T-helper 22 cell (primary cell): ENCODE data around the gene ARID1B.

Source experiments
- DNase-seq: peaks from one replicate; pipeline ENCODE4 v3.0.0-alpha.2; 2020; ENCODE audit warnings: low read depth

The ARID1B gene

DNA sequence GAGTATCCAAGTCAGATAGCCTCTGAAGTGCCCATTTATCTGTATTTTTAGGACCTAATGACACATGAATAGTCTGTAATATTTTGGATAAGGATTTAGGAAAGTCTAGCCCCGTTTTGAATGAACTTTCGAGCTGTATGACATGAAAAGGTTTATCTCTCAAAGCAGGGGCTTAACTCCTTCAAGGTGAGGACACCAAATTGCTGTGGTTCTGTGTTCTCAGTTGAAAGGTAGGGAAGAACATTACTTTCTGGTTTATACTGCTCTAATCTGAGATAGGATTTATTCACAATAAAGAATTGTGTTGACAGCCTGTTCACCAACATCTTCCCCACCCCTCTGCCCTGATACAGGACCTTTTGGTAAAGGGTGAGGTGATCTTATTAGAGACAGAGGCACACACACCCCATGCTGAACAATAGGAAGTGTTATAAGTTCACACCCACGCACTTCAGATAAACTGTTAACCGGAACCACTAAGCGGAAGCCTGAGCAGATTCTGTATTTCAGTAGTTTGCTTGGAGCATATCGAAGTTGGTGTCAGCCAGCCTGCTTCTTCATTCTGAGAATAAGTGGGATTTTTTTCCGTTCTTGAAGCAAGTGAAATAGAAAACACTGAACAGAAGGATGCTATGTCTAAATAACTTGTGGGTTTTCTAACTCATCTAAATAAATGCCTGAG lies 322.9 kb downstream of the ARID1B start:
- DNase-seq, result no peak

DNA sequence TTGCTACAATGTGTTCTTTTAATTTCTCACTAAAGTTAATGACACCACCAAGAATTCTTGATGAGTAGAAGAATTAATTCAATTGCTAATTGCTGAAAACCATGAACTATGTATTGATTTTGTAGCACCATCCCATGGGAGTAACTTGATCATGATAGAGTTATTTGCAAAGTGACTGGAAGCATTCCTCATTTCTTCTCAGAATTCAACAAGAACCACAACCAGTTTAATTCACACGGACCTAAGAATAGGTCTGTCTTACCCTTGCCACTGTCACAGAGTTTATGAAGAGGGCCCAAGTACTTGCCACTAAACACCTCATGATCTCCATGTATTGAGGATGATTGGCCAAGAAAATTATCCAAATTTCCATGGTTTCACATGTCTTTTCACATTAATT lies 324.0 kb downstream of the ARID1B start:
- no peak for DNase-seq

DNA sequence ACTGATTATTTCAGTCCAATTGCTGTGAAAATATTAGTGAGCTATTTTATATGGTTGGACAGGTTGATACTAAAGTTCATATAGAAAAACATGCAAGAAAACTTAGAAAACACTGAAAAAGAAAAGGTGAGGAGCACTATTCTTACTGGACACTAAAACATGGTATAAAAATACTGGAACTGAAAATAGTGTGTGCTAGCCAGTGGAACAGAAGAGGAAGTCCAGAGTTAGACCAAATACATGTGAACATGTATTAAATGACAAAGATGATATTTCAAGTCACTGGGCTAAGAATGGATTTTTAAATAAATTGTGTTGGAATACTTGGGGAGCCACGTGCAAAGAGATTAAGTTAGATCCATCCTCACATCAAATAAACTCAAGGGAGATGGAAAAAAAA lies 327.6 kb downstream of the ARID1B start:
- no peak for DNase-seq

DNA sequence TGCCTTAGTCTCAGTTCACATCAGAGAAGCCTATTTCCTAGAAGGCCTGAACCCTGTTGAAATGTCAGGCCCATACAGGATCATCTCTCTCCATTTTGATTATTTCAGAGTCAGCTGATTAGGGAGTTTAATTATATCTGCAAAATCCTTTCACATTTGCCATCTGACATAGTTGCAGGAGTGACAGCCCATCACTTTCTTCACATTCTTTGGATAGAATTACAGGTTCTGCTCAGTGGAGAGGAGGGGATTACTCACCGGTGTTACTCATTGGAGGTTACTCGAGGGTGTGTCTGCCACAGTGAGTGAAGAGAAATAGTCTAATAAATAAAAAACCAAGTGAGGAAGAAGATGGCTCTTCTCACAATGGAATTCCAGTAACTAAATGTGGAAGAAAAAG lies 329.3 kb downstream of the ARID1B start:
- no peak for DNase-seq

DNA sequence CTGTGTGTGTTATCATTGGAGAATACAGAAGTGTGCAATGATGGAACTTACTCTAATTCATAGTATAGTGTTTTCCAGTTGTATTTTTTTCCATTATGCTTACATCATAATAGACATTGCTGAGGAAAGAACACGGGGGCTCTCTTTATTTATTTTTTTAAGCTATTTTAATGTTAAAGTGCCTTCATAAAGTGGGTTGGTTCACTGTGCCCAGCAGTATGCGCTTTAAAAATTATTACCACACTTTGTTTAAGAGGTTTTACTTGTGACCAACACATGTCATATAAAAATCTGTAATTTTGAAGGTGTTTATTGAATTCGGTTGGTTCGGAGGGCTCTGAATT lies 330.4 kb downstream of the ARID1B start:
- no peak for DNase-seq

DNA sequence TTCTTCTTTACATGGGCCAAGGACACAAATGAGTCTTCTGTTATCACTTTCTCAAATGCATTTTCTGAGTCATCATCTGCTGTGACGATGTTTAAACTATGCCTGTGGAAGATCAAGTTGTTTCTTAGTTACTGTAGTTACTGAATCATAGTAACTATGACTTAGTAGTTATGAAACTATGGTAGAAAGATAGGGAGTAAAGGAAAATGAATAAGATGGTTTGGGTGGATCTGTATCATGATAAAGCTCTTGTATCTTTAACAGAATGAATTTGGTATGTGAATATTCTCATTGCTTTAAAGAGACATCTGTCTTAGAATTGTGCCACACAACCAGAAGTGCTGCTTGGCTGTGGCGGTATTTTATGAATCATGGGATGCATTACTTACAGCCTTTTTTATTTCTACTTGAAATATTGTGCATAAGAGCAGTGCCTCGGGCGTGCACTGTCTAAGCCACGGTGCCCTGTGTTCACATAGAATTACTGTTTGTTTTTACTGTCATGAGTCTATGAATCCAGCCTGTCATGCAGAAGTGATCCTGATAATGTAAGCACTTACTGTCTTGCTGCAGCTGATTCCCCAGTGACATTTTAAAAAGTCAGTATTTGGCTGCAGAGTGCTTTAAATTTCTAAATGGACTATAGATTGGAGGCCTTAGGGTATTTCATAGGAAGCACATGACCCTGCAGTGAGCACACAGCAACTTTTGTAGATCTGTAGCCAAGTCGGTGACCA lies 330.9 kb downstream of the ARID1B start:
- no peak for DNase-seq

DNA sequence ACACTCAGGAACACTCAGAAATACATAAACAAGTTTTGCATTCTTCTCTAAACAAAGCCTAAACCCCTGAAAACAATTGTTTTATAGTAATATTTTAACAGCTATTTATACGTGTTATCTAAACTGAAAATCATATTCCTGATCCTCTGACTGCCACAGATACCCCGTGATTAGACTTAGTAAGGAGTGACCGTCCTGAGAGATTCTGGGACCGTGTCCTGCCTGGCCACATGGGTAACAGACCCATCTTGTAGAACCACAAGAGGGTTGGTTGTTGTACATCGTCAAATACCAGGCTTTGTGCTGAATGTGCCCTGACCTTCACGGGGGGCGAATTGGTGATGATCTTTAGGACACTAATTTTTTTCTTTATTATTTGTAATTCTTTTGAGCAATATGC lies 331.7 kb downstream of the ARID1B start:
- no peak for DNase-seq

DNA sequence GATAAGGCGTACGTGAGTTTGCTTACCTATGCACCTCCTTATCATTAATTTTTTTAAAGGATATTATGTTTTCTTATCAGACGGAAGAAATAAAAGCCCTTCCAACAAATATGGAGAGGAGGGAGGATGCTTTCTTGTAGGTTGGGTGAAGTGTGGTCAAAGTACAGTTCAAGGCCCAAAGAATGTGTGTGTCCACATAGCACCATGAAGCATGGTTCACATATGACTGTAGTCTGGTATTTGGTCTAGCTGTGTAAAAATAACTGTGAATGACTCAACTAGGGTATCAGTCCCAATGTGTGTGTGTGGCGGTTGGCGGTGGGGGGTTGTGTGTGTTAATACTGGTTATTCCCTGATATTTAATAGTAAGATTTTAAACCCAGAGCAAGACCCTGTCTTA lies 333.4 kb downstream of the ARID1B start:
- no peak for DNase-seq

DNA sequence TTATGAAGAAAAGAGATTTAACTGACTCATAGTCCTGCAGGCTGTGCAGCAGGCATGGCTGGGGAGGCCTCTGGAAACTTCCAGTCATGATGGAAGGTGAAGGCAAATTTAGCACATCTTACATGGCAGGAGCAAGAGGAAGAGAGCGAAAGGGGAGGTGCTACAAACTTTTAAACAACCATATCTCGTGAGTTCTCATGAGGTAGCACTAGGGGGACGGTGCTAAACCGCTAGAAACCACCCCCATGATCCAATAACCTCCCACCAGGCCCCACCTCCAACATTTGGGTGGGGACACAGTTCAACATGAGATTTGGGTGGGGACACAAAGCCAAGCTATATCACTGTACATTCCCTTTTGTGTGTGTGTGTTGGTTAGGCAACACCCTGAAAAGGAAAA lies 336.2 kb downstream of the ARID1B start:
- DNase-seq, result no peak

DNA sequence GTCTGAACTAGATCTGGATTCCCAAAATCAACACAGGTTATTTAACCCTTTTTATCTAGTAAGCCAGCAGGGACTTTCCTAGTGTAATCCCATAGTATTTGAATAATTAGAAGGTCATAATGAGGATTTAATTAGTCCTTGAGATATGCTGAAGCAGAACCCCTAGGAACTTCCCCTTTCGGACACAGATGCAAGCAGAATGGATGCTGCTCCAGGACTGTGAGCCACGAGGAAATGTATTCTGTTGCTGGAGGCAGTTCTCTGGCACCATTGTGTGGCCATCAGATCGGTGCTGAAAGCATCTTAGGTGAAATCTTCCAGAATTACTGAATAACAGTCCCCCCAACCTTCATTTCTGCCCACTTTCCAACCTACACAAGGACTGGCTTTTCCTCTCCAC lies 339.2 kb downstream of the ARID1B start:
- no peak for DNase-seq

DNA sequence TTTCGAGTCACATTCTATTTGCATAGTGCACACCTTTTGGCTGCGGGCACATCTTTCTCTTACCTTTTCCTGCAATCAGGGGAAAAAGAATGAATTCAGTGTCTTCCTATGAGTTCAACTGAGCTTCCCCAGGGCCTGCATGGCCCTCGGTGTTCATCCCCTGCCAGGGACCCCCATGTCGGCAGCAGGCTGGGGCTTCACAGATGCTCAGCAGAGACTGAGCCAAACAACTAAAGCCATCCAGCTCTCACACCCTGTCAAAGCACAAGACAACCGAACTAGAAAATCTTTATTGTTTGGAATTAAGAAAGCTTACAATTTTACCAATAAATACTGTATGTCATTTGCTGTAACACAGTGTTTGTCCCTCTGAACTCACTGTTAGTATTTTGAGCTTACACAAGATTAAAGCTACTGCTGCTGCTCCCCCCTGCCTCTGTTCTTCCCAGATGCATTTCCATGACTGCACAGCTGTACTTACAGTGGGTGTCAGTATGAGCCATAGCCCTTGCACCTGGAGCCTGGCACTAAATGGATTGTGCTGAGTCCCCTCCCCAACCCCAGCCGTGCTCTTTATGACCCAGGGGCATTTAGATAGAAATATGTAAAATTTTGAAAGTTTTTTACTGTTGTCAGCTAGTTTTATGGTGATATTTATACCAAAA lies 340.4 kb downstream of the ARID1B start:
- no peak for DNase-seq

DNA sequence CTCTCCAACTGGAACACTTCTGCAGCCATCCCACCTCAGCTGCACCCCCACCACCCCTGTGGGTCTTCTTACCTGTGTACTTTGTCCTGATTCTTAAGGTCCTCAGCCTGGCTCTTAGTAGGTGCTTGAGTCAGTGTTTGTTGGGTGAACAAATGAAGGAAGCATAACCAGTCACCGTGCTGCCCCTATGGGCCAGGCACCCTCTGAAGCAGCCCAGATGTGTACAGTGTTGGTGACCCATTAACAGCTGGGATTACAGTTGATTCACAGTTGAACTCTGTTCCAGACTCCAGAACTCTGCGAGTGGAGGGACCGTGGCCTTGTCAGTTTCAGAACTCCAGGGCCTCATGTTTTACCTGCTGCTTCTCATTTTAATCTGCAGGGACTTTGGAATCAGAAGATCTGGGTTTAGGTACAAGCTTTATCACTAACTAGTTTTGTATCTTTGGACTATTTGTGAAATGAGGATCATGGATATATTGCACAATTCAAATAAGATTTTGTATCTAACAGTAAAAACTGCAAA lies 342.4 kb downstream of the ARID1B start:
- DNase-seq, result no peak

DNA sequence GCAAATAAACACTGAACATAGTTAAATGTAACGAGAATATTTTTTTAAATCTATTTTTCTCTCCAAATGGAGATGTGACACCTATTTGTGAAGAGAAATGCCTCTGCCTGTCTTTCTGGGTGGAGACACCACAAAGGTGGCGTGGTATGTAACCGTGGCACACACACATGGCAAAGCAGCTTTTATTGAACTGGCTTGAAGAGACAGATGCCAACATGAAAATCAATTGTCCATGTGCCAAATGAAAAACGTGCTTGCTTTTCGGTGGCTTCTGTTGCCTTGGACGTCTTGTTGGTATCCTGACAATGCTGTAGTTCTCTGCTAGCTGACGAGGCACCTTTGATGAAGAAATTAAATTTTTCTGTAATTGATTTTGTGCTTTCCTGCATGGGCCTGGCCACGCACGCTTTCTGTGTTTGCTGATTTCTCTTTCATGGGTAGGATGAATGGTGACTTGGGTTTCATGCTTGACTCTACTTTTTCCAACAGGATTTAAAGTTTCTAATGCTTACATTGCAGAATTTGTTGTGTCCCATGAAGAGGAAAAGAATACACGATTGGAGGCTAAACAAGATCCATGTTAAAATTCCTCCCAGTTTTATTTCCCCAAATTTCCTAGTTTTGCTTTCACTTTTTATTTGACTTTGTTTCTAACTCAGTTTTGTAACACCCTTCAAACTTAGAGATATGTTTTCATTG lies 343.5 kb downstream of the ARID1B start:
- no peak for DNase-seq

DNA sequence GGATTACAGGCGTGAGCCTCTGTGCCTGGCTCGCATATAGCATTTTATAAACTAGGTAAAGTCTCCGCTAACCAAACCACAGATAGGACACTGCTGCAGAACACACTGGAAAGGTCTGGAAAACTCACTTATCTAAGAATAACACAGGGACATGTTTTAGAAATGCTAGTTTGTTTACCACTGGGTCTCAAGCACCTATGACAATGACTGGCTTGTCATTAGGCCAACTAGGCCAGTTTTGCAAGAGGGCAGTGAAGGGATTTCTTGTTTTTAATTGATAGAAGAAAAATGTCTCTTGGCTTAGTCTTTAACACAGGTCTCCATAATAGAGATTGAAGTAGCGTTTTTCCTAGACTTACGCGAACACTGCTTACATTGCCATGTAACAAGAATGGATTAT lies 344.7 kb downstream of the ARID1B start:
- no peak for DNase-seq

DNA sequence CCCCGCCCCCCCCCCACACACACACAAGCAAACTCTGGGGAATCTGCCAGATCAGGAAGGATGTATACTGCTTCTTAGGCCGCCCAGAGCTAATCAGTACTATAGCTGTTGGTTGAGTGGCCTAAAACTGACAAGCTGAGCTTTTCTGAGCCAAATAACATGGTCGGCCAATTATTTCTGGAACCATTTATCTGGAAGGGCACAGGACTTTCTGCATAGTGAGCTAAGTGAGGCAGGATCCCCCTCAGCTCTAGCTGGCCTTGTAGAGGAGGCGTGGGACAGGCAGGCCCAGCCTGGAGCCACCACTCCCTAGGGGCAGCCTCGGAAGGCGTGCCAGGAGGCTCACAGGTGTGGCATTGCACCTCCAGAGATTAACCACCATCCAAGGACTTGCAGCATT lies 346.1 kb downstream of the ARID1B start:
- no peak for DNase-seq

DNA sequence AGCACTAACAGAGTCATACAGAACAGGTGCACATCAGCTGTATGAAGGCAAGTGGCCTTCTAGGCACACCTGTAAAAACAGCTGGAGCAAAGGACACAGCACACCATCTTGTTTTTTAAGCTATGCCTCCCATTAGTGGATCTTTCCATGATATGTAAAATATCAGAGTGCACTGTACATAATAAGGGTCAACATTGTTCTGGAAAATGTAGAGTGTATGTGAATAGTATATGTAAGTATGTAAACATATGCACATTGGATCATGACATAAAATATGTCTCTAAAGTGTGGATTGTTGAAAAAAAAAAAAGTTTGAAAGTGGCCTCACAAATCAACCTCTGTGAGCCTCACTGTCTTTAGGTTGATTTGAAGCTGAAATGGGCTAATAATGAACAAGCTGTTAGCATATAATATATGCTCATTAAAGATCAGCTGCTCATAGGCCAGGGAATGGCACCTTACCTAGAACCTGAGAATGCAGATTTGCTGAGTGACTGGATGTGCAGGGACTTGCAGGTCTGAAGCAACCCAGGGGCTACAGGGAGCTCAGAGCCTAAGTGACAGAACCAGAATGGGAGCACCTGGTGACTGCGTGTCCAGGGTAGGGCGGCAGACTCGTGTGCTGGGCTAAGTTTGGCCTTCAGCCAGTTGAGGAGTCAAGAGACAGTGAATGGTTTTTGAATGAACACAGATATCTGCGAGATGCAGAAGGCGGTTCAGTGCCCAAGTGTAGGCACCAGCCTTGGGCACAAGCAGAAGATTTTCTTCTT lies 347.5 kb downstream of the ARID1B start:
- no peak for DNase-seq

DNA sequence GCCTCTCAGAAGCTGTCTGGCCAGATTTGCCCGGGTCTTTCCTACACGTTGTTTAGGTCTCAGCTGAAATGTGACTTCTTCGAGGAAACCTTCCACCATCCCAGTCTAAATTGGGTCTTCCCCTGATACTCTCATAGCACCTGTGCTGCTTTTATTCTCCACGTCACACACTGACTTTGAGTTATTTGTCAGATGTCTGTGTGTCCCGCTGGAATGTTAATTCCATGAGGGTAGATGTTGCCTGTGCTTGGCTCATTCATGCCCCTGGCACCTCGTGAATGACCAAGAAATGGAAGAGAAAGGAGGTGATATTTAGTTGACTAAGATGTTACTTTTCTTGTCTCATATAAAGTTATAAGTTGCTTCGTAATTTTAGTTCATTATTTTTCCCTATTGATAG lies 348.4 kb downstream of the ARID1B start:
- DNase-seq, result no peak

DNA sequence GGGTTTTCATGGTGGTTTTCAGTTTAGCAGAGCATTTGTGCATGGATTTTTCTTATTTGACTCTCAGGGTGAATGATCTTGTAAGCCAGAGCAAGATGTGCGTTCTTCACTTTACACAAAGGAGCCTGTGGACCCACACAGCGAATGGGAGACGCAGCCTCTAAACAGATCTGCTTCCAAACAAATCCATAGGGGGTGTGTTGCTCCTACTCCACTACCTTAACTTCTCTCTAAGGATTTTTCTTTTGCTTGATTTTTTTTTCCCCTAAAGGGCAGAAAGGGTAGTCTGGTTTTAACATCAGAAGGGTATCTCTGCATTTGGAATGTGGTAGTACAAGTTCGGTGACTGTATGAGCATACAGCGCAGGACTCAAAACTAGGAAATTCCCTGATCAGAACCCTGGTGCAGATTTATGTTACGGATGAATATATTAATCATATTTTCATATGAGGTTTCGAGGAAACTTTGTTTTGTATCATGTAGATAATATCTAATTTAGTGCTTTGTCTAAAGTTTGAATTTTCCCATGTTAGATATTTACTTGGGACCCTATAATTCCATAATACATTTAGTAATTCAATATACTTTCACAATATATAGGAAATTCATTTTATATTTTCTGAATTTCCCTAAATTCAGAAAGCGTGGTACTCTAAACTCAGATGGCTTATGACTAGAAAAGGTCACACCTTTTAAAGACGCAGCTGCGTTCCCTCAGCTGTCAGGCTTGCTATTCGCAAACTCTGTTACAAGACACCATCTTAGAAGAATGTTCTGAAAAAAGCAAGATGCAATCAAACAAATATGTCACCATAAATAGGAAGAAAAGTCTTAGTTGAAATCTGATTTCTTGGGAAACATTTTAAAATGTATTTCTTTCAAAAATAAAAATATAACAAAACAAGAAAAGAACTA lies 349.3 kb downstream of the ARID1B start:
- no peak for DNase-seq

DNA sequence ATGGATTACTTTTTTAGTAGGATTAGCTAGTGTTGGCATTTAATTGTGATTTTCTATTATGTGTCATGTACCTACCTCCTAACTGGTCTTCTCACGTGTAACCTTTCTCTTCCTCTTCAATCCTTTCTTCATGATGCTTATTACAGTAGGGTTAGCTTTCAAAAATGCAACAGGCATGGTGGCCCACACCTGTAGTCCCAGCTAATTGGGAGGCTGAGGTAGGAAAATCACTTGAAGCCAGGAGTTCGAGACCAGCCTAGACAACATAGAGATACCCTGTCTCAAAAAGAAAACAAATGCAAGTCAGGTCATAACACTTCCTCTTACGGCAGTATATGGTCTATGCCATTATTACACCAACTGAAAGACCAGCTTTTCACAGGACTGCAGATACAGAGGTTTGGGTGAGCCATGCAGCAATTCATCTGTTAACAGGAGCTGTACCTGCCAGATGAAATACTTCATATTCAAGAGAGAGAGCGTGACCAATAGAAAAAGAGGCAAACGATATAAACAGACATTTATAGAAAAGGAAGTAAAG lies 351.1 kb downstream of the ARID1B start:
- no peak for DNase-seq

DNA sequence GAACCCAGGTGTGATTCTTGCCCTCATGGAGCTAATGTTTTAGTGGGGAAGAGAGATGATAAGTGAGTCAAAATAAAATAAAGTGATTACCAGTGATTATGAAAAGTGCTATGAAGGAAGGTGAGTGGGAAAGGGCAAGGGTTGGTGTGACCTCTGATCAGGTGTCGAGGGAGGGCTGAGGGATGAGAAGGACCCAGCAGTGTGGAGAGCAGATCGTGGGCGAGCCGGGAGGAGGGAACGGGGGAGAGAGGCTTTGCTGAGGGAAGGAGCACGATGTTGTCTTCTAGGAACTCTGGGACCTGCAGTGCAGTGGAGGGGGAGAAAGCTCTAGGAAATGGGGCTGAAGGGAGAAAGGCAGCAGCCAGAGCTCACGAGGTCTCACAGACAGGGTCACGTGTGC lies 354.1 kb downstream of the ARID1B start:
- no peak for DNase-seq

DNA sequence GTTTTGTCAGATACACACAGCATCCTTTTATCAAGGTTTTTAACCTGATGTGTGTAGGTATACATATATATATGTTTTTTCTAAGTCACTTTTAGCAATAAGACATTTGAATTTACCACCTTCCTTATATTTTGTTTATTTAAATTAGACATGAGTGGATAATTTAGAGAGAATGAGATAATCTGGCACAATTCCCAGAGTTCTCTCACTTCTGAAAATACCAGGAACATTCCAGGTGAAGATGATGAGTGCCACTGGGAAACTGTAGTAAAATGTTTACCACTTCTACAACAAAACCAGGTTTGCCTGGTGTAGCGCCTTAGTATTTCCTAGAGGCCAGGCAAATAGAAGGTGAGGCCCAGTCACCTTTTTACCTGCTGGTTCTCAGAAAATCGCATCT lies 356.7 kb downstream of the ARID1B start:
- DNase-seq, result no peak
